Activated CD4-positive, alpha-beta T cell treated with anti-CD3 and anti-CD28 coated beads, Interleukin-2, amount 50 U/mL, for 1 hour (primary cell): ENCODE data around the gene USP36.
A peak's percentile ranks its signal among the peaks of the same experiment; 100 is the strongest.

ENCODE experiments used
- DNase-seq: peaks from one replicate; pipeline ENCODE4 v3.0.0-alpha.2; 2020

The USP36 gene

GRCh38 chr17:78836420-78837021 is 4.1 kb downstream of the USP36 start:
- DNase-seq = no peak

GRCh38 chr17:78834571-78834970 is 6.0 kb downstream of the USP36 start:
- no peak for DNase-seq

- DNase-seq = no peak
These were observed 8.1 kb downstream of the USP36 start for GRCh38 chr17:78832541-78832810.

GRCh38 chr17:78831688-78832540 is 8.7 kb downstream of the USP36 start:
- DNase-seq = no peak

- no peak for DNase-seq
These were observed 11.1 kb downstream of the USP36 start for GRCh38 chr17:78829477-78829876.

- DNase-seq = no peak
These were observed 12.0 kb downstream of the USP36 start for GRCh38 chr17:78828470-78829185.

DNA sequence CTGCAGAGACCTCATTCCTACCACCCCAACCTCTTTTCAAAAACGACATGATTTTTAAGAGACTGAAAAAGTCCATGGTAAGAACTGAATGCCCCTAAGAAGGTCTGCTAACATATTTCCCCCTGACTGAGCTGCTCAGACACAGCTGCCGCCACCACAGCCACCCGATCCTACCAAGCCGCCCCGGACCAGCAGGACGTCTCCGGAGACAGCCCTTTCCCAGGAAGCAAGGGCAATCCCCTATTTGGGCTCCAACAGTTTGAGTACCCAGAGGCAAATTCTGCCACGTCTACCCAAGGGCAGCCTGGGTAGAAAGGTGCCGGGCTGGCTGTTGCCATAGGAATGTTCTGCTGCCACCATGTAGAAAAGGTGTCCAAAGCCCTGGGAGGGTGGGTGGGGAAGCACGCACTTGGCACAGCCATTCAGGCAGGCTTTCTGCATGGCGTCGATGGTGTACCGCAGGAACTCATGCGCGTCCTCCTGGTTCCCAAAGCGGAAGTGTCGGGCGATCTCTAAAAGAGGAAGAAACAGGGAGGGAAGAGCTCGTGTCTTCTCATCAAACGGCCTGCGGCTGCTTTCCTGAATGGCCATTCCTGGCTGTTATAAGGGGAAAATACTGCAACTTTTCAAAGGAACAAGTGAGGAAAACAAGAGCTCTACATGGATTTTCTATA is 13.6 kb downstream of the USP36 start:
- no peak for DNase-seq

DNA sequence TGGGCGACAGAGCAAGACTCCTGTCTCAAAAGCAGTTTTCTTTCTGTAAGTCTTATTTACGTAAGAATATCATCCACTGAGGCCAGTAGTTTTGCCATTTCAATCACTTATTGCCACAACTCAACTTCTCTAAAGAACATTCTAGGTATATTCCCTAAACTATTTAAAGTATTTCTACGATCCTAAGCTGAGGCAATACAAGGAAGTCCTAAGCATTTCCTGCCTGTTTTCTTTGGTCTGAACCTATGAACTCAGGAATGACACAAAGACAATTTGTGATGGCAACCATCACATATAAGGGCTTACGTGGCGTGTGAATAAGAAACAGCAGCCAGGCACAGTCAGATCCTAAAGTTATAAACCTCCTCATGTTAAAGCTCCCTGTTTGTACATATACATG is 14.2 kb downstream of the USP36 start:
- DNase-seq = no peak

- DNase-seq = no peak
These were observed 14.9 kb downstream of the USP36 start for GRCh38 chr17:78825696-78826095.

- no peak for DNase-seq
These were observed 16.4 kb downstream of the USP36 start for GRCh38 chr17:78824240-78824639.

GRCh38 chr17:78823282-78824046 is 17.1 kb downstream of the USP36 start:
- DNase-seq = no peak

- DNase-seq = no peak
These were observed 18.1 kb downstream of the USP36 start for GRCh38 chr17:78822552-78822951.

DNA sequence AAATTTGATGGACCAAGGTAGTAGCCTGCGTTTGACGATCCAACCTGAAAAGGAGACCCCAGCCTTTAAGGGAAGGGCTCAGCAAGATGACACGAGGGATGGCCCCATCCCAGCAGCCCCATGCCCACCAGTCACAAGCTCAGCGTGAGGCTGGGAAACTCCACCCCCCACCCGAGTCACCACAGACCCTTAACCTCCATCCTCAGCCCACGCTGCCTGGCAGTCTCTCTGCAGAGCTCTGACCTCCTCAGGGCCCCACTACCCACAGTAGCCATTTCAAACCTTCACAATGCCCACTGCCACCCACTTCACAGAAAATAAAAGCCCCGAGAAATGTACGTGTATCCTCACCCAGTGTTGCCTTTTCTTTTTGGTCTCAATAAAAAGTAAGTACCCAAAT is 18.7 kb downstream of the USP36 start:
- no peak for DNase-seq

DNA sequence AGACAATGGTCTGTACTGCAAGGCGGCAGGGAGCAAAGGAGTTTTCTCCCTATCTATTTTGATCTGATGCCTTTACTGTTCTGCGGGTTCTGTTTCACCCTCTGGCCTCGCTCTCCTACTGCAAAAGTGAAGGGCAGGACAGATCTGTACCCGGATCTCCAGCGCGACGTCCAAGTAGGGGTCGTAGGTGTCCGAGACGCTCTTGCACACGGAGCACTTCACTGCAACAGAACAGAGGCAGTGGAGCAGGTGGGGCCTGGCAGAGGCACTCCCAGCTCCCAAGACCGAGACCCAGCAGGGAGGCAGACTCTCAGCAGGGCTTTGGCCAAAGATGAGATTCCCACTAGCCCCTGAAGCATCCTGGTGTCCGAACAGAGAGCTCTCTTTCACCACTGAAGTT is 19.8 kb downstream of the USP36 start:
- no peak for DNase-seq

- no peak for DNase-seq
These were observed 20.5 kb downstream of the USP36 start for GRCh38 chr17:78819806-78820792.

DNA sequence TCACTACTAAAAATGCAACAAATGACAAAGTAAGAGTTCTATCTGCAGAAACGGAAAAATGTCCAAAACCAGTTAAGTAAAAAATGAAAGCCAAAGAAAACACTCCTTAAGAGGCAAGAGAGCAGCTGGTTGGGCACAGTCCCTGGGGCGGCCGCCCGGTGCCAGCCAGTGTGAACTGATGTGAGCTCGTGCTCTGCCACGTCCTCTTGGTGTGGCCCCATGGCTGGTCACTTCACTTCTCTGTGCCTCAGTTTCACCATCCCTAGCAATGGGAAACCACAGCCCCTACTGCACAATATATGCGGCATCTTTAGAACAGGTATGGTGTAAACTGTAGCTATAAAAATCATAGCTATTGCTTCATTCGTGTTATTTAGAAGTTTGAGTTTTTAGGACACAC is 21.2 kb downstream of the USP36 start:
- DNase-seq = no peak

- peak; percentile 50 for DNase-seq
These were observed 21.7 kb downstream of the USP36 start for GRCh38 chr17:78818932-78819331.

GRCh38 chr17:78818152-78818846 is 22.3 kb downstream of the USP36 start:
- DNase-seq = no peak

- peak; percentile 61 for DNase-seq
These were observed 23.5 kb downstream of the USP36 start for GRCh38 chr17:78817123-78817522.

GRCh38 chr17:78815696-78816095 is 24.9 kb downstream of the USP36 start:
- no peak for DNase-seq

- DNase-seq = no peak
These were observed 27.8 kb downstream of the USP36 start for GRCh38 chr17:78812855-78813254.
